IPS DF 19.7 (cell line): ENCODE data around the gene GADD45G.

Source experiments
- DNase-seq: peaks from one replicate; pipeline ENCODE4 v3.0.0-alpha.2; 2013; ENCODE audit warnings: low read depth, low spot score

GADD45G gene

DNA sequence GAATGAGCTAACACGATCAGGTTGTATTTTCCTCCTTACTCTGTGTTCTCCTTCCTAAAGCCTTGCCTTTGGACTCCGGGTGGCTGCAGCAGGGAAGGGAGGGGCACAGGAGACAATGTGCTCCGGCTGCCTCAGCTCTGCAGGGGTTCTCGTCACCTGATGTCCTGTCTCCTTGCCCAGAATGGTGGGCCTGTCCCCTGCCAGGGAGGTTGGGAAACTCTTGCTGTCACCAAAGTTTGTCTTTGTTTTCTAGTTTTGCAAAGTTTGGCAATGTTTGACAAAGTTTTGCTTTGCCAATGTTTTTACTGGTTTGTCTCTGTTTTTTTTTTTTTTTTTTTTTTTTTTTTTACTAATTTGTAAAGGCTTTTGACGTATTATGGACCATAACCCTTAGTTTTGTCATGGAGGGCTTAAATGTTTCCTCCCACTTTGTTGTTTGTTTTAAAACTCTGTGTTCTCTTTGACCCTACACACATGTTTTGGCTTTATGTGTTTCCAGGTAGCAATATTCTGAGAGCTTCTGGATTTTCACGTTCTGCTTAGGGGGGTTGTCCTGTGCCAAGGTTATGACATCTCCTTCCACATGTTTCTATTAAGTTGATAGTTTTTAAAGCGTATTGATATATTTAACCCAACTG lies 49.3 kb downstream of the GADD45G start:
- DNase-seq = no peak

DNA sequence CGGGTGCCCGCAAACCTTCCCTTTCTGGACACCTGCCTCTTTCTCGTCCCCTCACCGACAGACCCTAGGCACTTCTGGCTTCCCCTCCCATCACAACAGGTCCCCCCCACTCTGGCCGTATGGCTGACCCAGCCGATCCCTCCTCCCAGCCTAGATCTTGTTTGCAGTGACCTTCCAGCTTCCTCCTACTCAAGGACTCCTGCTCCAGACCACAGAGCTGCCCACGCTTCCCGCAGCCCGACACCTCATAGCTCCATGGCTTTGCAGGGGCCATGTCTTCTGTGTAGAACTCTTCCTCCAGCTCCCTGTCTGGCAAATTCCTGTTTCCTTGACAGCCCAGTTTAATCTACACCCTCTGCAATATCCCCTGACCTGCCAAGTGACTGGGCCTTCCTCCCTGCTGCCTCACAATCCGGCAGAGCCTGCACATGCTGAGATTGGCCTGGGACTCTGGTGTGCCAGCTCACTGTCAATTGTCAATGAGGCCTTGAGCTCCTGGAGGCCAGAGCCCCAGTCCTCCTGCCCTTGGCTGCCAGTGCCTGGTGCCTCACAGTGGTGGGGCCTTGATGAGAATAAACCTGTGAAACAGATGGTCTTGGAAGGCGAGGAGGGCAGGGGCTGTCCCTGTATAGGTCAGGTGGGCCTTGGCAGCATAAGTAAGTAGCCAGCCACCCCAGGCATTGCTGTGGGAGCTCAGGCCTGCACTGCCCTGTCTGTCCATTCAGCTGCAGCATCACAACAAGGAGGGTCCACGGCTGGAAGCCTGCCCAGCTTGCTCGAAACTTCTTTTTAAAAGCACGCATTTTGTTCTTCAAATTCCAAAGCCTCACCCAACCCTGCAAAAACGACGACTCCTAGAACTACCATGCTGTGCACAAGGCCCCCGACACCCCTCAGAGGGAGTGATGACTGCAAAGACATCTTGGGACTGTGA lies 50.5 kb downstream of the GADD45G start:
- DNase-seq = no peak
